ENCODE results near the gene EVA1A. TPM values are rescaled to one million over a fixed set of nuclear protein-coding genes. Genes with fewer than 3 reads are reported as not detected.

EVA1A gene
- total RNA-seq, 1 experiment from 2014 or later, result 10.8 TPM

DNA sequence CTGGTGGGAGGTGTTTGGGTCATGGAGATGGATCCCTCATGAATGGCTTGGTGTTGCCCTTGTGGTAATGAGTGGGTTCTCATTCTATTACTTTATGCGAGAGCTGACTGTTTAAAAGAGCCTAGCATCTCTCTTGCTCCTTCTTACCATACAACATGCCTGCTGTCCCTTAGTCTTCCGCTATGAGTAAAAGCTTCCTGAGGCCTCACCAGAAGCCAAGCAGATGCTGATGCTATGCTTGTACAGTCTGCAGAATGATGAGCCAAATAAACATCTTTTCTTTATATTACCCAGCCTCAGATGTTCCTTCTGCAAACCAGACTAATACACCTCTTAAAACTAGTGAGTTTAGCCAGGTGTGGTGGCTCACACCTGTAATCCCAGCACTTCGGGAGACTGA is 23.1 kb downstream of the EVA1A start:
- Histone ChIP-seq H3K27me3 (ENCODE audit: insufficient read depth, low read depth) (no peaks in the 10 kb centered on the region), H3K4me3 (no peak overlapping the region), H3K79me2 (ENCODE audit: low read depth) (no peaks in the 10 kb centered on the region), H2AFZ (no peak overlapping the region), H4K20me1 (ENCODE audit: insufficient read depth) (no peaks in the 10 kb centered on the region), H3K9me3 (ENCODE audit: insufficient read depth, low read depth) (no peaks in the 10 kb centered on the region), H3F3A (ENCODE audit: insufficient read depth, low read depth) (no peaks in the 10 kb centered on the region), H3K4me1 (replicated peaks; ENCODE audit: insufficient read depth) (no peaks in the 10 kb centered on the region), H3K9me2 (ENCODE audit: insufficient read depth) (no peaks in the 10 kb centered on the region), H3K27ac (no peak overlapping the region), H3K4me2 (no peak overlapping the region), H3K36me3 (ENCODE audit: low read depth) (no peaks in the 10 kb centered on the region)
- intact Hi-C loops (cut with micrococcal nuclease; ENCODE audit: unreplicated experiment), result no loop called here
- no peak for TF ChIP-seq EZH2 (IDR thresholded peaks at IDR 0.05; ENCODE audit: low read depth)
- TF ChIP-seq, protein P1, sequence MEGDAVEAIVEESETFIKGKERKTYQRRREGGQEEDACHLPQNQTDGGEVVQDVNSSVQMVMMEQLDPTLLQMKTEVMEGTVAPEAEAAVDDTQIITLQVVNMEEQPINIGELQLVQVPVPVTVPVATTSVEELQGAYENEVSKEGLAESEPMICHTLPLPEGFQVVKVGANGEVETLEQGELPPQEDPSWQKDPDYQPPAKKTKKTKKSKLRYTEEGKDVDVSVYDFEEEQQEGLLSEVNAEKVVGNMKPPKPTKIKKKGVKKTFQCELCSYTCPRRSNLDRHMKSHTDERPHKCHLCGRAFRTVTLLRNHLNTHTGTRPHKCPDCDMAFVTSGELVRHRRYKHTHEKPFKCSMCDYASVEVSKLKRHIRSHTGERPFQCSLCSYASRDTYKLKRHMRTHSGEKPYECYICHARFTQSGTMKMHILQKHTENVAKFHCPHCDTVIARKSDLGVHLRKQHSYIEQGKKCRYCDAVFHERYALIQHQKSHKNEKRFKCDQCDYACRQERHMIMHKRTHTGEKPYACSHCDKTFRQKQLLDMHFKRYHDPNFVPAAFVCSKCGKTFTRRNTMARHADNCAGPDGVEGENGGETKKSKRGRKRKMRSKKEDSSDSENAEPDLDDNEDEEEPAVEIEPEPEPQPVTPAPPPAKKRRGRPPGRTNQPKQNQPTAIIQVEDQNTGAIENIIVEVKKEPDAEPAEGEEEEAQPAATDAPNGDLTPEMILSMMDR (conservative IDR thresholded peaks at IDR 0.05), result no peak
- ChIA-PET CTCF (no interaction called here), POLR2A (ENCODE audit: unreplicated experiment) (no interaction called here)
- no TSS peak for BruUV-seq (replicated peaks)
- no peak for DNase-seq

DNA sequence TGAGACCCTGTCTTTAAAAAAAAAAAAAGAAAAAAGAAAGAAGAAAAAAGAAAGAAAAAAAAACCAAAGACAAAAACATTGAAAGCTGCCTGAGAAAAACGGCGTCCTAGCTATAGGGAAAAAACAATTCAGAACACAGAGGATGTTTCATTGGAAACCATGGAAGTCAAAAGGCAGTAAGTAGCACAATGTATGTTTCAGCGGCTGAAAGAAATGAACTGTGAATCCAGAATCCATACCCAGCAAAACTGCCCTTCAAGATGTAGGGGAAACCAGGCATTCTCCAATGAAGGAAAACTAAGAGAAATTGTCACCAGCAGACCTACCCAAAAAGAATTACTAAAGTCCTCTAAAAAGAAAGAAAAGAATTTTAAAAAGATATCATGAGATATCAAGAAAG is 27.6 kb downstream of the EVA1A start:
- no TSS peak for BruUV-seq (replicated peaks)
- Histone ChIP-seq H3K27ac (no peak overlapping the region), H3K36me3 (ENCODE audit: low read depth) (no peaks in the 10 kb centered on the region), H3K27me3 (ENCODE audit: insufficient read depth, low read depth) (no peaks in the 10 kb centered on the region), H3F3A (ENCODE audit: insufficient read depth, low read depth) (peaks cover 11% of the 10 kb centered on the region; the same call in 1 of the 2 replicates), H3K9me3 (ENCODE audit: insufficient read depth, low read depth) (no peaks in the 10 kb centered on the region), H3K4me3 (no peak overlapping the region), H2AFZ (no peak overlapping the region), H3K9me2 (ENCODE audit: insufficient read depth) (0 out of 2 replicates have a peak, but pooled peaks cover 6% of the 10 kb centered on the region), H3K4me2 (no peak overlapping the region), H4K20me1 (ENCODE audit: insufficient read depth) (no peaks in the 10 kb centered on the region), H3K79me2 (ENCODE audit: low read depth) (peaks cover 16% of the 10 kb centered on the region; the same call in 1 of the 2 replicates), H3K4me1 (replicated peaks; ENCODE audit: insufficient read depth) (peaks cover 20% of the 10 kb centered on the region)
- intact Hi-C loops (cut with micrococcal nuclease; ENCODE audit: unreplicated experiment), result no loop called here
- ChIA-PET CTCF (no interaction called here), POLR2A (ENCODE audit: unreplicated experiment) (no interaction called here)
- no peak for TF ChIP-seq EZH2 (IDR thresholded peaks at IDR 0.05; ENCODE audit: low read depth)
- TF ChIP-seq, protein P1 (conservative IDR thresholded peaks at IDR 0.05), result no peak
- DNase-seq, result no peak

DNA sequence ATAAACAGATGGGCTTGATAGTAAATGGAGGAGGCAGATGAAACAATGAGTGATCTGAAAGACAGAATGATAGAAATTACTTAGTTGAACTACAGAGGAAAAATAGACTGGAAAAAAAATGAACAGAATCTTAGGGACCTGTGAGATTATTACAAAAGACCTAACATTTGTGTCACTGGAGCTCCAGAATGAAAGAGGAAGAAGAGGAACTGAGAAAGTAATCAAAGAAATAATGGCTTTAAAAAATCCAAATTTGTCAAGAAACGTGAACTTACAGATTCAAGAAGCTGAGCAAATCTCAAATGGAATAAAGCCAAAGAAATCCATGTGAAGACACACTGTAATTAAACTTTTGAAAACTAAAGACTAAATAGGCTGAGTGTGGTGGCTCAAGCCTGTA is 28.3 kb downstream of the EVA1A start:
- CTCF ChIA-PET, result no interaction called here
- no peaks in the 10 kb centered on the region for H4K20me1 ChIP-seq (ENCODE audit: insufficient read depth)
- intact Hi-C loops (cut with micrococcal nuclease; ENCODE audit: unreplicated experiment), result no loop called here
- H3K36me3 ChIP-seq (ENCODE audit: low read depth), result no peaks in the 10 kb centered on the region
- no TSS peak for BruUV-seq (replicated peaks)
- H2AFZ ChIP-seq, result no peak overlapping the region
- H3K4me2 ChIP-seq, result no peak overlapping the region
- H3K27me3 ChIP-seq (ENCODE audit: insufficient read depth, low read depth), result no peaks in the 10 kb centered on the region
- 0 out of 2 replicates have a peak, but pooled peaks cover 6% of the 10 kb centered on the region for H3K9me2 ChIP-seq (ENCODE audit: insufficient read depth)
- POLR2A ChIA-PET (ENCODE audit: unreplicated experiment), result no interaction called here
- TF ChIP-seq, protein P1 (conservative IDR thresholded peaks at IDR 0.05), result no peak
- TF ChIP-seq EZH2 (IDR thresholded peaks at IDR 0.05; ENCODE audit: low read depth), result no peak
- H3K4me1 ChIP-seq (replicated peaks; ENCODE audit: insufficient read depth), result peaks cover 26% of the 10 kb centered on the region
- DNase-seq, result no peak
- H3K4me3 ChIP-seq, result no peak overlapping the region
- H3K27ac ChIP-seq, result no peak overlapping the region
- peaks cover 16% of the 10 kb centered on the region; the same call in 1 of the 2 replicates for H3K79me2 ChIP-seq (ENCODE audit: low read depth)
- H3F3A ChIP-seq (ENCODE audit: insufficient read depth, low read depth), result peaks cover 16% of the 10 kb centered on the region
- H3K9me3 ChIP-seq (ENCODE audit: insufficient read depth, low read depth), result no peaks in the 10 kb centered on the region
